Kidney (tissue), 14 donors: Measurements from ENCODE around the gene DTWD2. TPM values are rescaled to one million over a fixed set of nuclear protein-coding genes. Genes with fewer than 3 reads are reported as not detected.

Experiments
- DNase-seq, 5 donors: peaks; one replicate each; pipeline ENCODE4 v3.0.0-alpha.2; 2013 to 2020
- FAIRE-seq: peaks from 2 replicates; lab custom pipeline; 2012; peaks lifted over from hg19 to GRCh38; lab: Jason Lieb, UNC
- H3K27ac ChIP-seq, 2 donors: one replicate each; pipeline ENCODE4 v1.7.0; 2013; ENCODE audit warnings: low read depth in 2 of 2, low read length in 2 of 2, inconsistent platforms in 1 of 2
- H3K27me3 ChIP-seq: one replicate; pipeline ENCODE4 v1.7.1; 2013; ENCODE audit warnings: low read length, inconsistent platforms; ENCODE audit not compliant: control insufficient read depth, insufficient read depth
- H3K36me3 ChIP-seq, 3 donors: one replicate each; pipeline versions ENCODE4 v1.7.0 to v1.7.1; 2013; ENCODE audit warnings: low read length in 3 of 3, control low read depth in 1 of 3, inconsistent platforms in 1 of 3; ENCODE audit not compliant: insufficient read depth in 3 of 3, control insufficient read depth in 2 of 3
- H3K4me1 ChIP-seq, 3 donors: one replicate each; pipeline versions ENCODE4 v1.7.0 to v1.7.1; 2013; ENCODE audit warnings: low read length in 3 of 3, inconsistent platforms in 1 of 3, low read depth in 1 of 3; ENCODE audit not compliant: control insufficient read depth in 2 of 3, insufficient read depth in 2 of 3
- H3K4me3 ChIP-seq, 3 donors: one replicate each; pipeline versions ENCODE4 v1.7.0 to v1.8.1; 2013; ENCODE audit warnings: low read length in 3 of 3, control low read depth in 1 of 3, inconsistent platforms in 1 of 3
- H3K9ac ChIP-seq, 3 donors: one replicate each; pipeline versions ENCODE4 v1.7.0 to v1.7.1; 2013; ENCODE audit warnings: low read length in 3 of 3, control low read depth in 1 of 3, inconsistent platforms in 1 of 3
- H3K9me3 ChIP-seq, 3 donors: one replicate each; pipeline versions ENCODE4 v1.7.0 to v1.7.1; 2013; ENCODE audit warnings: low read length in 3 of 3, control low read depth in 1 of 3, inconsistent platforms in 1 of 3; ENCODE audit not compliant: control insufficient read depth in 2 of 3, insufficient read depth in 1 of 3
- intact Hi-C: fragments of 100-400 bp; cut with DNase I; formaldehyde crosslinking; loops from one replicate; pipeline ENCODE4 v1.11.1; 2022
- polyA plus RNA-seq: library from polyadenylated mRNA; stranded (reverse); fragments of 350-450 nt; fragmentation: Illumina TruSeq; extraction: RNeasy Lipid Tissue Mini Kit (QIAGEN cat#74804); gene quantifications from one replicate; pipeline ENCODE4 v1.2.3, GENCODE V29; 2014; ENCODE audit warnings: low read depth, low replicate concordance; ENCODE audit not compliant: insufficient read depth
- total RNA-seq: library from RNA; stranded (reverse); fragmentation: NEBNext Ultra II Directional; extraction: Animal tissue kit (Norgen Biotek cat#: 25700); gene quantifications from one replicate; pipeline ENCODE4 v1.2.1, GENCODE V29; 2021
- TF ChIP-seq, protein P1 (sequence below): IDR thresholded peaks from 3 replicates; pipeline ENCODE4 v1.5.1; 2012; ENCODE audit warnings: mild to moderate bottlenecking, moderate library complexity, borderline replicate concordance; ENCODE audit not compliant: insufficient read depth; ENCODE audit errors: extremely low read depth
- donor health status: control.
- donor health status: control.
- donor health status: control.
- donor health status: control.
- donor health status: control.
- donor health status: DM: yes; HTN: yes; CAD: no.
- donor health status: Normal renal cell carcinoma (clear cell type).

The DTWD2 gene
- total and polyA plus RNA-seq, 2 donors from 2014 or later, result 3.7 to 12.4 TPM

DNA sequence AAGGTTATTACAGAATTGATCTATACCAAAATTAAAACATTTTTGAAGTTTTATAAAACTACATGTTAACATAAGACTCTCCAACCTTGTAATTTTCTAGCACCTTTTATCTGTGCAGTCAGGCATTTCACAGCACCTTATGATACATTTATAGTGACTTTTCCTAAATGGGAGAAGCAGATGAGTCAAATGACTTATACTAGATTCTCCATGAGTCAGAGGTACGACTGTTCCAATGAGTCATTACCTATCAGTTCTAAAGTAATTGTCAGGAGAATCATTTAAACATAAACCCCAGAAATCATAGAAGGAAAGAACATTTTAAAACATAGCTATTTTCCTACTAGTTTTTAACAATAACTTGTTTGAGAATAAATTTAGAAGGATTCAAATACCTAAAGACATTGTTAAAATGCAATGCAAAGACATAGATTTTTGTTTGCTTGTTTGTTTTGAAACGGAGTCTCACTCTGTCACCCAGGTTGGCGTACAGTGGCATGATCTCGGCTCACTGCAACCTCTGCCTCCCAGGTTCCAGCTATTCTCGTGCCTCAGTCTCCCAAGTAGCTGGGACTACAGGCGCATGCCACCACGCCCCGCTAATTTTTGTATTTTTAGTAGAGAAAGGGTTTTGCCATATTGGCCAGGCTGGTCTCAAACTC, 47.9 kb upstream of the DTWD2 start:
- H3K9me3 ChIP-seq, result no peaks in the 10 kb centered on the region
- no peaks in the 10 kb centered on the region for H3K27me3 ChIP-seq
- DNase-seq (no peak), FAIRE-seq (no peak)
- intact Hi-C loops, result no loop called here
- H3K4me1 ChIP-seq, result no peaks in the 10 kb centered on the region
- H3K4me3 ChIP-seq, result no peak overlapping the region
- H3K27ac ChIP-seq, result no peak overlapping the region
- H3K9ac ChIP-seq, result no peak overlapping the region
- TF ChIP-seq, protein P1, sequence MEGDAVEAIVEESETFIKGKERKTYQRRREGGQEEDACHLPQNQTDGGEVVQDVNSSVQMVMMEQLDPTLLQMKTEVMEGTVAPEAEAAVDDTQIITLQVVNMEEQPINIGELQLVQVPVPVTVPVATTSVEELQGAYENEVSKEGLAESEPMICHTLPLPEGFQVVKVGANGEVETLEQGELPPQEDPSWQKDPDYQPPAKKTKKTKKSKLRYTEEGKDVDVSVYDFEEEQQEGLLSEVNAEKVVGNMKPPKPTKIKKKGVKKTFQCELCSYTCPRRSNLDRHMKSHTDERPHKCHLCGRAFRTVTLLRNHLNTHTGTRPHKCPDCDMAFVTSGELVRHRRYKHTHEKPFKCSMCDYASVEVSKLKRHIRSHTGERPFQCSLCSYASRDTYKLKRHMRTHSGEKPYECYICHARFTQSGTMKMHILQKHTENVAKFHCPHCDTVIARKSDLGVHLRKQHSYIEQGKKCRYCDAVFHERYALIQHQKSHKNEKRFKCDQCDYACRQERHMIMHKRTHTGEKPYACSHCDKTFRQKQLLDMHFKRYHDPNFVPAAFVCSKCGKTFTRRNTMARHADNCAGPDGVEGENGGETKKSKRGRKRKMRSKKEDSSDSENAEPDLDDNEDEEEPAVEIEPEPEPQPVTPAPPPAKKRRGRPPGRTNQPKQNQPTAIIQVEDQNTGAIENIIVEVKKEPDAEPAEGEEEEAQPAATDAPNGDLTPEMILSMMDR, result no peak
- no peaks in the 10 kb centered on the region for H3K36me3 ChIP-seq

DNA sequence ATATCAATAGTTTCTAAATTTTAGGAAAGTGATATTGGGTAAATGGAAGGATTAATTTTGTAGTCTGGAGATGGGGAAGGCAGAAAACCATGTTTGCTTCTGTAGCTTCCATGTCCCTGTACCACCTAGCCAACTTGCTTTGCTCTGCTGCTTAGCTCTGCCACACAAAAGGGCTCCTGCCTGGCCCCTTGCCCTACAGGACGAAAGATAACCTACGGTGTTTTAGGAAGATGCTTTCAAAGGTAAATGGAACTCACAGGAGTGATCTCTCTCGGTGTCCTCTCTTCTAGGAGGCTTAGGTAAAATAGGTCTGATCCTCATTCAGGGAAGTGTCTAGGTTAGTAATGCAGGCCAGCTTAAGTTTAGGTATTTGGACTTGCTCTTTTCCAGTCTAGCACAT, 44.8 kb upstream of the DTWD2 start:
- no peak overlapping the region for H3K27ac ChIP-seq
- no peaks in the 10 kb centered on the region for H3K27me3 ChIP-seq
- TF ChIP-seq, protein P1, result no peak
- H3K4me1 ChIP-seq, result no peaks in the 10 kb centered on the region
- no peak overlapping the region for H3K9ac ChIP-seq
- H3K36me3 ChIP-seq, result no peaks in the 10 kb centered on the region
- H3K4me3 ChIP-seq, result no peak overlapping the region
- intact Hi-C loops, result no loop called here
- FAIRE-seq, result no peak
- no peak for DNase-seq
- no peaks in the 10 kb centered on the region for H3K9me3 ChIP-seq

DNA sequence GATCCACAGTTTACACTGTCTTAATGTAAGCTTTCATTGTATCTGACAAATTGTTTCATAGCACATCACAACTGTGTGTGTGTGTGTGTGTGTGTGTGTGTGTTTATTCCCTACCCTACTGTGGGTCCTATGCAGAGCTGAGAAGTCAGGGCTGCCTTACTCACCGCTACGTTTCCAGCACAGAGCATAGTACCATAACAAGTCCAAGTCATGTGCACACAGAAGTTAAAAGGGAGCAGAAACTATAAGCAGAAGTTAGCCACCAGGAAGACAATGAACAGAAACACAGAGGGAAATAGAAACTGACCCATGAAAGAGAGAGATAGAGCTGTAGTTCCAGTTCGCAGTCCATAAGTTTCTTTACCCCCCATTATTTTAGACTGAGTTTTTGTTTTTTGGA, 44.3 kb upstream of the DTWD2 start:
- no peaks in the 10 kb centered on the region for H3K36me3 ChIP-seq
- H3K27me3 ChIP-seq, result no peaks in the 10 kb centered on the region
- no peak for FAIRE-seq
- H3K4me3 ChIP-seq, result no peak overlapping the region
- no peak for DNase-seq
- TF ChIP-seq, protein P1, result no peak
- intact Hi-C loops, result no loop called here
- no peak overlapping the region for H3K27ac ChIP-seq
- no peaks in the 10 kb centered on the region for H3K4me1 ChIP-seq
- H3K9ac ChIP-seq, result no peak overlapping the region
- no peaks in the 10 kb centered on the region for H3K9me3 ChIP-seq

DNA sequence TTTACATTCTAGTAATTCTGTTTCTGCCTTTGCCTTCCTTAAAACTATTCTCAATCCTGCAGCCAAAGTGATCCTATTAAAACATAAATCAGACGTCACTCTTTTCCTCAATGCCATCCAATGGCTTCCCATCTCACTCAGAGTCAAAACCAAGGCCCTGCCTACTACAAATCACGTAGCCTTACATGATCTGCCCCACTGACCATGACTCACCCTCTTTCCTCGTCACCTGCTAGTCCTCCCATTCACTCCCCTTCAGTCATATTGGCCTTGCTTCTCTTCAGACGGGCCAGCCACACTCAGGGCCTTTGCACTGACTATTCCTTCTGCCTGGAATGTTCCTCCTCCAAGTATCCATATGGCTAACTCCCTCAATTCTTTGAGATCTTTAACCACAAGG, 43.6 kb upstream of the DTWD2 start:
- intact Hi-C loops, result no loop called here
- Histone ChIP-seq H3K36me3 (no peaks in the 10 kb centered on the region), H3K4me1 (no peaks in the 10 kb centered on the region), H3K27me3 (no peaks in the 10 kb centered on the region), H3K4me3 (no peak overlapping the region), H3K9ac (no peak overlapping the region), H3K27ac (no peak overlapping the region), H3K9me3 (no peaks in the 10 kb centered on the region)
- DNase-seq (no peak), FAIRE-seq (no peak)
- TF ChIP-seq, protein P1, result no peak
